Umbilical cord (tissue), 2 donors: ENCODE measurements around the gene KSR2. TPM values are rescaled to one million over a fixed set of nuclear protein-coding genes. Genes with fewer than 3 reads are reported as not detected.

Experiments
- DNase-seq: peaks from one replicate; pipeline ENCODE4 v3.0.0-alpha.2; 2015; ENCODE audit warnings: low spot score
- total RNA-seq: library from RNA; depleted of rRNA; stranded (reverse); fragments of >200 nt; gene quantifications from one replicate; pipeline ENCODE4 v1.2.3, GENCODE V29; 2014; ENCODE audit warnings: low replicate concordance; ENCODE audit not compliant: insufficient read depth

The KSR2 gene
- total RNA-seq, 1 donor from 2014 or later = 0.72 TPM

DNA sequence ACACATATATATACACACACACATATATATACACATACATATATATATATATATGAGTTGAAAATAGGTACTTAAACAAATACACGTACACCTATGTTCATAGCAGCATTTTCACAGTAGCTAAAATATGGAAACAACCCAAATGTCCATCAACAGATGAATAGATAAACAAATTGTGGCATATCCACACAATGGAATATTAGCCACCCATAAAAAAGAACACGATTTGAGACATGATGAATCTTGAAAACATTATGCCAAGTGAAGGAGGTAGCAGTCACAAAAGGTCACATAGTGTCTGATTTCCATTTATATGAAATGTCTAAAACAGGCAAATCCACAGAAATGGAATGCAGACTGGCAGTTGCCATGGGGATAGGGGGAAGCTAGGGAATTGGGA, 276.3 kb downstream of the KSR2 start:
- no peak for DNase-seq

DNA sequence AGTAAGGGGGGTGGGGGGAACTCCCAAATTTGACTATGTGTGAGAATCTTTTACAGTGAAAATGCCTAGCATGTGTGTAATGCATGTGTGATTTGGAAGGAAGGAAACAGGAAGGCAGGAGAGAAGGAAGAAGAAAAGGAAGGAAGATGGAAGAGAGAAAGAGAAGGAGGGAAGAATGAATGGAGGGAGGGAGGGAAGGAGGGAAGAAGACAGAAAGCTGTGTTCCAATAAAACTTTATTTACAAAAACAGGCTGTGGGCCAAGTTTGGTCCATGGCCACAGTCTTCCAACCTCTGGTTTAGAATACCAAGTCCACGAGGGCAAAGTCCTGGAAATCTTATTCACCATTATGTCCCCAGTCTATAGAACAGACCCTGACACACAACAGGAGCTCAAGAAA, 278.9 kb downstream of the KSR2 start:
- no peak for DNase-seq

DNA sequence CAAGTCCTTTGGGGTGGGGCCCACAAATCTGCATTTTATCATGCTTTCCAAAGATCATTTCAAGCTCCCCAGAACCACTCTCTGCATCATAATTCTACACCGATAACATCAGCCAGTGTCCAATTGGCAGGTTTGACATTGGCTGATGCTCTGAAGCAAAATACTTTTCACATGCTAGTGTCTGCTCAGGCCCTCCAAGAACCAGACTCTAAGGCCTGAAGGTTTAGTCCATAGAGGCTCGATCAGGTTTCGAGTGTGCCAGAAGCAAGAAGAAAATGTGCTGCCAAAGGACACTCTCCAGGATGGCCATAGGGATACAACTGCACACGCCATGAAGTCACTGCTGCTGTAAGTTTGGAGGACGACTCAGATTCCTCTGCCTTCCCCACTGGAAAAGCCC, 280.3 kb downstream of the KSR2 start:
- no peak for DNase-seq

DNA sequence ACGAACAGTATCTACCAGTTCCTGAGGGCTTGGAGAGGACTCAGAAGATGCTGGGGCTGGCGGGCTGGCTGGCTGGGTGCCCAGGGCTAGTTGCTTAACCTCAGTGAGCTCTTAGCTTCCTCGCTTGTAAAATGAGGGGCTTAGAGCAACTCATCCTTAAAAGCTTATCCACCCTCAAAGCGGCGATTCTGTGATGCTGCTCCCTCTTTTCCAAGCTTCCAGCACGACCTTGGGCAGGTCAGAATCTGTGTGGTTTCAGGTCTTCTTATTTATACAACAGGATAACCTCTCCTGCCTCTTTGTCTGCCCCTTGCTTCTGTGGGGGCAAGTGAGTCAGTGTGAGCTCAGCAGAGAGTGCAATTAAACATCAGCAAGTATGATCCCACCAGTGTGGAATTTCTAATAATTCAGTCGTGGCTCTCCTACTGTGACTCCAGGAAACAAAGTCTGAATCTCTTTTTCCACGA, 281.8 kb downstream of the KSR2 start:
- peak; percentile 66 for DNase-seq

DNA sequence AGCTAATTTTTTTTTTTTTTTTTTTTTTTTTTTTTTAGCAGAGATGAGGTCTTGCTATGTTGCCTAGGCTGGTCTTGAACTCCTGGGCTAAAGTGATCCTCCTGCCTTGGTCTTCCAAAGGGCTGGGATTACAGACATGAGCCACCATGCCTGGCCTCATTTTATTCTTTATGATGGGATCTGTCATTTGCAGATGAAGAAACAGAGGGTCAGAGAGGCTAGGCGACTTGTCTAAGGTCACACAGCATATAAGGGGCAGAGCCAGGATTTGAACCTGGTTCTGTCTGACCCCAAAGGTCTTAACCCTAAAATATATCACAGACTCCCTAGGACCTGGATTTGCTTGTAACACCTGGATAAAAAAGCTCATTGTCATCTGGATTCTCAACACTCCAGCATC, 282.6 kb downstream of the KSR2 start:
- DNase-seq = no peak

DNA sequence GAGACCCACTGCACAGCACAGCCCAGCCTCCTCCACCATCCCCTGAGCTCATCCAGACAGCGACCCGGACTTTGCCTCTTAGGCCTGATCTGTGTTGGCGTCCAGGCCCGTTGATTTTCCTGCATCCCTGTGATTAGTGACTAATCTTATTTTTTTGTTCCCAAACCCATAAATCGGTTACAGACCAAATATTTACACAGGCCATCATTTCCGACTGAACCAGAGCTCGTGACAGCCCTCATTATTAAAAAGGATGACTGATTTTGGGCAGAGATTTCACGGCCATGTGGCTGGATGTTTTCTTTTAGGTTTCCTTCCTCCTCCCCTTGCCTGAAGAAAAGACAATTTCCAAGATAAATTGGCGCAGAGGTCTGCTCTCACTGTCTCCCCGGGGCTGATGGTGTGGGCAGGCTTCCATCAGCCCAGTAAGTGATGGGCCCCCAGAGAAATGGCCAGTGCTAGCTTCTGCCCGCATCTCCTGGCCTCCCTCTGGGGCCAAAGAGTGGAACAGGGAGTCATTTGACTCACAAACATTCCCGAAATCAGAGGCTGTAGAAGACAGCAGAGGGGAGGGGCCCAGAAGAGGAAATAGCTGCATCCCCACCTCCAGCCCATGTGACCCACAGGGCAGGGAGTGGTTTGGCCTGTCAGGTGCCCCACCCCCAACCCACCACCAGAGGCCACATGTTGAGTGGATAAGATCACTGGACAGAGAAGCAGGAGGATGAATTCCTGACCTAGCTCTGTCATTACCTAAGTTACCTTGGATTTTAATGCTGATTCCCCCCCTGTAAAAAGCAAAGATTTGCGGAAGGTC, 283.5 kb downstream of the KSR2 start:
- peak; percentile 76 for DNase-seq

DNA sequence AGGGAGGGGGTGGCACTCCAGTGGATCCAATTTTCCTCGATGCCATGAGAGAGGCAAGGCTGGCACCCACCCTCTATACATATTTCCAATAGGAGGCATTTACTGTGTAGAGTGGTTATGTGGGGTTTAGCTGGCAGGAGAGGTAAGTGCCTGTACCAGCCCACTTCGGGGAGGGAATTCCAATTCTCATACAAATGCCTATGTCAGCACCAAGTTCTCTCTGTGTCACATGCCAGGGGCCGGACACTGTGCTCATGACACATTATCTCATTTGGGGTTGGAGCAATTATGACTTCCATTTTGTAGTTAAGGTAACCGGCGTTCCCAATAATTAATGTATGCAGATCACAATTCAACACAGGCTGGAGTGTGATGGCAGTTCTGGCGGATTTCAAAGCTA, 284.3 kb downstream of the KSR2 start:
- no peak for DNase-seq

DNA sequence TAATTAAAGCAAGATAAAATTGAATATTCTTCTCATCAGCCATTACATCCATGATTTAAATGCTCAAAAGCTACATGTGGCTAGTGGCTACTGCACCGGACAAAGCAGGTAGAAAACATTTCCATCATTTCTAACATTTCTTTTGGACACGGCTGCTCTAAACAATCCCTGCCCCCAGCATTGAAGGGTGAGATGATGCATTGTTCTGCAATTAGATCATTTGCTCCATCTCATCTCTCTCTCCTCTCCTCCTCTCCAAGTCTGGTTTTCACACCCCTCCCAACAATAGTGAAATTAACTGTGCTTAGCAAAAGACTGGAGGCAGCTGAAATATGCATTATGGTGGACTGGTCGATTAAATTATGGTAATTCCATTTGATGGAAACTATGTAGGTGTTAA, 288.5 kb downstream of the KSR2 start:
- DNase-seq = no peak

DNA sequence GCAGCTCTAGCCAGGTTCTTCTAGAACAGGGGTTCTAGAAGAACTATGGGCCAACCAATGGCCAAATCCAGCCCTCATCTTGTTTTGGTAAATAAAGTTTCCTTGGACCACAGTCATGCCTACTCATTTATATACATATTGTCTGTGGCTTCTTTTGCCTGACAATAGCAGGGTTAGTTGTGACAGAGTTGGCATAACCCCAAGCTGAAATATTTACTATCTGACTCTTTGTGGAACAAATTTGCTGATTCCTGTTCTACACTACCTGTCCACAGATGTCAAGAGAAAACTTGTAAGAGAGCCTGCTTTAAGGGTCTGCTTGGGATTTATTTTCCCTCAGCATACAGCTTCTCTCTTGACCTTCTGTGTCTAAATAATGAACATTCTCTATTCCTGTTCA, 289.0 kb downstream of the KSR2 start:
- no peak for DNase-seq

DNA sequence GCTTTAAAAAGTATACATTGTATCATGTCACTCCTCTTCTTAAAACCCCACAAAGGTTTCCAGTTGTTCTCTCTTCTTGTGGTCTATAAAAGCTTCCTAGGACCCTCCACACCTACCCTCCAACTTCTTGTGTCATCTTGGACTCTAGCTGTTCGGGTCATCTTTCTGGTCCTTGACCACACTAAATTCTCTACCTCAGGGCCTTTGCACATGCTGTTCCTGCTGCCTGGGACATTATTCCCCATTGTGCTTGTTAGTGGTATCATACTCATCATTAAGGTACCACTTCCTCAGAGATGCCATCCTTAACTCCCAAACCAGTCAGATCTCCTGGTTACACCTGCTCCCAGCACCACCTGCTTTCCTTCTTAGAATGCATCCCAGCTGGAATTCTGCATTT, 294.0 kb downstream of the KSR2 start:
- DNase-seq = no peak

DNA sequence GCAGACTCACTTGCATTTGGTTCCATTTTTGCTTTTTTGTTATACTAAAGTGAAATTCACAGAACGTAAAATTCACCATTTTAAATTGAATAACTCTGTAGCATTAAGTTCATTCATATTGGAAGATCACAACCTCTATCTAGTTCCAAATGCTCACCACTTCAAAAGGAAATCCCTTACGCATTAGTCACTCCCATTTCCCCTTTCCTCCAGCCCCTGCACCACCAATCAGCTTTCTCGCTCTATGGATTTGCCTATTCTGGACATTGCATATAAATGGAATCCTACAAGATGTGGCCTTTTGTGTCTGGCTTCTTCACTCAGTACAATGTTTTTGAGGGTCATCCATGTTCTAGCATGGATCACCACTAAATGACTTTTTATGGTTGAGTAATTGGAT, 294.5 kb downstream of the KSR2 start:
- no peak for DNase-seq

DNA sequence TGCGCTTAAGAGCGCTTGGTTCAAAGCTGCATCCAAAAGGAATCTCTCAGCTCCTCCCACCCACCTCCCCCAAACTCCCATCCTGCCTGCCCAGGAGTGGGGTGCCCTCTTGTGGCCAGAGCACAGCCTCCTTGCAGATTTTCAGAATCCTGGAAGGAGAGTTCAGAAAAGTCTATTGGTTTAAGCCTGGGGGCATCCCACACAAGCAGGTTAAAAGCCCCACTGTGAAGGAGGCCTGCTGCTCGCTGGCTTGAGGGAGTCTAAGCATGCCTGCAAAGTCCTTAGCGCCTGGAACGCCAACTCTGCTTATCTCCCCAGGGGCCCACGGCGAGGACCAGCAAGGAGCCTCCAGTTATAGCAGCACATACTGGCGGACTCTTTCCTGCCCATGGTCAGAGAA, 297.1 kb downstream of the KSR2 start:
- no peak for DNase-seq

DNA sequence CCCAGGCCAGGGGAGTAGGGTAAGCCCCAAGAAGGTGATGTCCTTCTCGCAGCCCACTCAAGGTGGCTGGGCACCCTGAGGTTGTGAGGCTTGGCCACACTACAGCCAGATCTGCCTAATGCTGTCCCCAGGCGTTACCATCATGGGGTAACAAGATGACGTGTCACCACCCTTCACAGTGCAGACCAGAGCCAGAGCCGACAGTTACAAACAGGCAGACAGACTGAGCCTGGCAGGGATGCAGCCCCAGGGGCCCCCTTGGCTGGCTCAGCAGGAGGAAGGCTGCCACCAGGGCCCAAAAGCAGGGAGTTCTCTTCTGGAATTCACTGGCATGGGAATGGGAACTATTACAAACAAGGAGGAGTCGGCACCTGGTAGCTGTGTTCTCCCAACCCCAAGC, 304.6 kb downstream of the KSR2 start:
- DNase-seq = no peak

DNA sequence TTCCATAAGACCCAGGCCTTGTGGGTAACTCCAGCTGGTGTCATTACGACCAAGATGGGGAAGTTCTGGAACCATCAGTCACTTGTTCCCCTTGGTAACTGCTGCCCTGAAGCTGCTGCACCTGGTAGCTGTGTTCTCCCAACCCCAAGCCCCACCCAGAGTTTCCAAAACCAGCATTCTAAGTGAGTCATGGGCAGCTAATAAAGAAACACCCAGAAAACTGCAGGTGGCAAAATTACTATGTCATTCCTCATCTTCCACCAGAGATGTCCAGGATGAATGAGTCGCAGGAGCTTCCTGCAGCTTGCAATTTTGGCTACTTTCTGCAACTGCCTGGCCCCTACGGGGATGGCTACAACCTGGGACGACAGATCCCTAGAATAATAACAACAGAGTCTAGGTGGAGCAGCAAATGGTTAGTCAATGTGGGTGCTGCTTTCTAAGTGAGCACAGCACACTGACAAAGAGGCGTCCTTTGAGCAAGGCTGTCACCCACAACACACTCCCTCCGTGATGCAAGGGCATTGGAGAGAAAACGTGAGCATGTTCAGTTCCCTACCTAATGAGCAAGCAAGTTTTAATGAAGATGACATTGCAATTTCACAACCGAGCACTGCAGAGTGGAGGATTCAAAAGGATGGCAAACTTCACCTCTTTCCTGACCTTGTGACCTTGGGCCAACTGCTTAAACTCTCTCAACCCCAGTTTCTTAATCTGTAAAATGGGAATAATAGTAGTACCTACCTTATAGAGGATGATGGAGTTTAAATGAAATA, 306.0 kb downstream of the KSR2 start:
- no peak for DNase-seq

DNA sequence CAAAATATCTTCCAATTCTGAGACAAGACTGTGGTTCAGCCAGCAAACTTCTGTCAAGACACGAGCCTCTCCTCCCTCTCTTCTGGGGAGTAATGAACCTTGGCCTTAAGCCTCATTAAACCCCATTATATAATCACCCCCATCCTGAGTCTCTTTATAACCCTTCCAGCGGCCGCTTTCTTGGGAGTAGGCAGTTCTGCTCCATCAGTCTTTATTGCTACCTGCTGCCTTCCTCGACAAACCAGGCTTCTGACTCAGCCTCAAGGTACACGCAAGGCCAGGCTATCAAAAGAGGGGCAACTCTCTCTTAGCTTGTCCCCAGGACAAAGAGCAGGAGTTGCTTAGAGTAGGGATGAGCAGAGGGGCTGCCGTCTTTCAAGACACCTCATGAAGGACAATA, 306.6 kb downstream of the KSR2 start:
- DNase-seq = no peak

DNA sequence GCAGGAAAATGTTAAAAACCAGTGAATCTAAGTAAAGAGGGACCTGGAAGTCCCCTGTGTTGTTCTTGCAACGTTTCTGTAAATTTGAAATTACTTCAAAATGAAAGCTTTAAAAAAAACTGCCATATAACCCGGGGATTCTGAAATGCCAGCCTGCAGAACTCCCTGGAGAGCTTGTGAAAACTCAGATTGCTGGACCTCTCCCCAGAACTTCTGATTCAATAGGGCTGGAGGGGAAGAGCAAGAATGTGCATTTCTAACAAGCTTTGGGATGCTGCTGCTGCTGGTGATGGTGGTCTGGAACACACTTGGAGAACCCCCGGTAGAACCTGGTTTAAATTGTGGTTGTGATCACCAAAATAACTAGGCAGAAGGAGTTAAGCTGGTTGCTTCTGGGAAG, 307.3 kb downstream of the KSR2 start:
- no peak for DNase-seq

DNA sequence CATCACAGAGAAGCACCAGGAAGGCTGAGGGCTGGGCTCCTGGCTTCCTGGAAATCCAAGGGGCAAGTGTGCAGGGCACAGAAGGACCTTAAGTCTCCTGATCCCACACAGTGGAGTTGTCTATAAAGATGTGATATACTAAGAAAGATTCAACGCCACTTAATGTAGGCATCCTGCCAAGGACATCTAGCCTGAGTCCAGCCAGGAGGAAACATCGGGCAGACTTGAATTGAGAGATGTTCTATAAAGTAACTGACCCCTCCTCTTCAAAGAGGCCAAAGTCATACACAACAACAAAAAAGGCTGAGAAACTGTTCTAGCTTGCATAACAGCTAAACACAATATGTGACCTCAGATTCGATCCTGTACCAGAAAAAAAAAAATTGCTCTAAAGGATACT, 307.9 kb downstream of the KSR2 start:
- no peak for DNase-seq

DNA sequence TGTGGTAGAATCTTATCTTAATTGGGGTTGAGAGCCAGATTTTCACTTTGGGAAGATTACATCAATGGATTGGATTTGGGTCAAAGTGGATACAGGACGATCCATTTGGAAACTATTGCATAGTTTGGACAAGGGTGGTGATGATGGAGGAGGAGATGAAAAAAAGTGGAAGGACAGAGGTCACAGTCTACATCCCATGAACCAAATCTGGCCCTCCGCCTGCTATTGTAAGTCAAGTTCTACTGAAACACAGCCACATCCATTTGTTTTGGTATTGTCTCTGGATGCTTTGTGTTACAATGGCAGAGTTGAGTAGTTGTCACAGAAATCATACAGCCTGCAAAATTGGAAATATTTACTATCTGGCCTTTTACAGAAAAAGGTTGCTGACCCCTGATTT, 310.6 kb downstream of the KSR2 start:
- no peak for DNase-seq

DNA sequence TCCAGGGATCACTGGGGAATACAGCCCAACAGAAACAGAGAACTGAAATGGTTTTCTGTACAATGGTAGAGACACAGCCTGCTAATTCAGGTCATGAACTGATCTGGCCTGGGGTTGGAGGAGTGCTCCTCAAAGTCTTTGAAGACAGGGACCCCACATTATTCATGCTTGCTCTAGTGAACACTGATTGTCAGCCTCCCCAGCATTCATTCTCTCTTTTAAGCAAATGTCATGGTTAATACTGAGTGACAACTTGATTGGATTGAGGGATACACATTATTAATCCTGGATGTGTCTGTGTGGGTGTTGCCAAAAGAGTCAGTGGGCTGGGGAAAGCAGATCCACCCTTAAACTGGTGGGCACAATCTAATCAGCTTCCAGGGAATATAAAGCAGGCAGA, 319.0 kb downstream of the KSR2 start:
- no peak for DNase-seq

DNA sequence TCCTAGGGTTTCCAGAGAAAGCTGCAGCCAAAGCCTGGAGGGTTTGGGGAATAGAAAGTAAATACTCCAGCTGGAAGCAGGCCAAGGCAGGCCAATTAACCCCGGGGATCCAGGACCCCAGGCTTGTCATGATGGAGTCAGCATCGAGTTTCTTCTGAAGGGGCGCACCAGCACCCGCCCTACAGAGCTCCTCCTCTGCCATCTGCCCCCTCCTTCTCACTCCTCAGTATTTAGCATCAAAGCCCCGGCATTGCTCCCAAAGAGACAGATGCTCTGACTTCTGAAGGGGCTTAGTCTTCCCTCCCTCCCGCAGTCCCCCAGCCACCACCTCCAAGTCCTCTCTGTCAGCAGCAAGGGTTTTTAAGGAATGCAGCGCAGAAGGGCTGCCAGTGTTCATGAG, 322.3 kb downstream of the KSR2 start:
- DNase-seq = no peak

DNA sequence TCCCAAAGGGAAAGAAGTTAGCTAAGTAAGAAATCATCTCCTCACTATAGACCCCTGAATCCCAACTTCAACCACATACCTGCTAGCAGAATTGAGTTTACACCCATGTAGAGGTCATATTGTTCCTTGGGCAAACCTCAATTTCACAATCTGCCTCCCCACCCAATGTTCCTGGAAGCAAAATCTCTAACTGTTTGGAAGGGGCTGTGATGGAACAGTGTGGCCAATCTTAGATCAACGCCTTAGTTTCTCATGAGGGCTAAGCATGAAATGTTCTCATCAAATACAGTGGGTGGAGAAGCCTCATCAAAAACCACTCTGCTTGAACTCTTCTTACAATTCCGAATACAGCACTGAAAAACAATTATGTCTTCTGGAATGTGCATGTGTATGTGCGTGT, 323.3 kb downstream of the KSR2 start:
- no peak for DNase-seq

DNA sequence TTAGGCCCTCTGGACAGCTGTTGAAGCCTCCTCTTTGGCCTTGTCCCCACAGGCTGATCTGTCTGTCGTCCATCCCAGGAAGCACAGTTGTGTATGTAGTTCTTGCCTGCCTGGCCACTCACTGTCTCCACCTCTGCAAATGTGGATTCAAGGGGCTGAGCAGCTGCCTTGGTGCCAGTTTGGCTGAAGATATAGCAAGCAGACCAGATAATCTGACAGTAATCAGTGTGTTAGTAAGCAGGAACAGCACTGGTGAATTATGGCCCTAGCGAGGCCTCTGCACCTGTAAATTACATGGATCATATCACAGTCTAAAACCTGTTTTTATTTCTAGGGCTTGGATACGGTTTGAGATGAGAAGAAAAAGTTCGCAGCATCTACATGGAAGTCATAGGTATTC, 324.8 kb downstream of the KSR2 start:
- no peak for DNase-seq

DNA sequence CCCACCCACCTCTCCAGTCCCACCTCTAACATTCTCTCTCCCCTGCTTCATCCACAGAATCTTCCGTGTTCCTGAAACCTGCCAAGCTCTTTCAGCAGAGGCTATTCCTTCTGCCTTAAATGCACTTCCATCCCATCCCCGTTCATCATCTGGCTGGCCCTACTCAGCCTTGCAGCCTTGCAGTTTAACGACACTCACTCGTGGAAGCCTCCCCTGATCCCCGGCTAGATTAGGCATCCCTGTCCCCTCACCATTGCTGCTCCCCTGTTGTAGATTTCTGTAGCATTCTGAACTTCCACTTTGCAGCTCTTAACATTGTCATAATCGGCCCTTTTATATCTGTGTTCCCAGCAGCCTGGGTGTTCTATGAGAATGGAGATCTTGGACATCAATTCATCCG, 326.9 kb downstream of the KSR2 start:
- no peak for DNase-seq
